ENCODE data around the gene KRTAP6-3. TPM values are rescaled to one million over a fixed set of nuclear protein-coding genes. Genes with fewer than 3 reads are reported as not detected.

Gene KRTAP6-3
- total RNA-seq, 1 donor from 2014 or later, result not detected

DNA sequence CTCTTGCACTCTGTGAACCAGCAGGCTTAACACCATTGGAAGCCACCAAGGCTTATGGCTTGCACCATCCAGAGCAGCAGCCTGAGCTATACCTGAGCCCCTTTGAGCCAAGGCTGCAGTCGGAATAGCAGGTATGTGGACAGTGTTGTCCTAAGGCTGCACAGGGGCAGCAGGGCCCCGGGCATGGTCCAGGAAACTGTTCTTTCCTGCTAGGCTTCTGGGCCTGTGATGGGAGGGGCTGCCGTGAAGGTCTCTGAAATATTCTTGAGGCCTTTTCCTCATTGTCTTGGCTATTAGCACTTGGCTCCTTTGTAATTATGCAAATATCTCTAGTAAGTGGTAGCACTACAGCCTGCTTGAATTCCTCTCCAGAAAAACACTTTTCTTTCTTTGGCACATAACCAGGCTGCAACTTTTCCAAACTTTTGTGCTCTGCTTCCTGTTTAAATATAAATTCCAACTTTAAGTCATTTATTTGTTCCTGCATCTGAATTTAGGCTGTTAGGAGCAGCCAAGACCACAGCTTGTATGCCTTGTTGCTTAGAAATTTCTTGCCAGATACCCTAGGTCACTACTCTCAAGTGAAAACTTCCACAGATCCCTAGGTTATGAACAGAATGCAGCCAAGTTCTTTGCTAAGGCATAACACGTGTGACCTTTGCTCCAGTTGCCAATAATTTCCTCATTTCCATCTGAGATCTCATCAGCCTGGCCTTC is 33.4 kb downstream of the KRTAP6-3 start:
- DNase-seq (ENCODE audit: low read depth), result no peak

DNA sequence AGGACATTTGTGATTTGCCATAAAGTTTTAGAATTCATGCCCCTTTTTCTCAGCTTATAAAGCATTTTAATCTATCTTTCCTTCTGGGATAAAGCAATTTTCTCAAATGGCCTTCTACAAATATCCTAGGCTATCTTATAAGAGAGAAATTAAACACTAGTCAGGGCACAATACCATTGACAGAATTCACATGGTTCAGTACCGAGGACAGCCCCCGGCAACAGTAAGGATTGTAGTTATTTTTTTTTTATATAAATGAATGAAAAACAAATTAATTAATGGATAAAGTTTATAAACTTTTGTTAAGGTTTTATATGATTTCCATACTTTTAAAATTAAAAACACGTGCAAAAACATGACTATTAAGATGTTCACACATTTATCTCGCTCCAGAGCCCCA is 35.9 kb downstream of the KRTAP6-3 start:
- DNase-seq (ENCODE audit: low read depth), result no peak

GRCh38 chr21:30629200-30629599 is 37.0 kb downstream of the KRTAP6-3 start:
- DNase-seq (ENCODE audit: low read depth), result no peak

GRCh38 chr21:30634906-30635305 is 42.7 kb downstream of the KRTAP6-3 start, which contains the start of gene KRTAP20-2:
Gene KRTAP20-2 (plus strand): TSS chr21:30635206. CDS start chr21:30635264, 58 bp downstream.
- DNase-seq (ENCODE audit: low read depth), result no peak

DNA sequence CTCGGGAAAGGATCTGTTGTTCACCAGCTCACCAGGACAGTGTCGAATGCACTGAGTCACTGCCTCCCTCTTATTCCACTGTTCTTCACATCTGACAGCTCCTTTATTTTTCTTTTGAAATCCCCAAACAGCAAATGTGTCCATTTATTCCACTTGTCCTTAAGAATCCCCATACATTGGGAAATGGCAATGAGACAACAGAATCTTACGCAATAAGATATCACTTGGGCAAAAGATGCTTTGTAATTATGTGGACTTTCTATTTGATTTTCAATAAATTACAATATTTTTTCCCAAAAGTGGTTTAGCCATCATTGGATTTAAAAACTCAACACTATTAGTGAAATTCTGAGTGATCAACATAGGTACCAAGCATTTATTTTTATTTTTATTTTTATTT is 46.4 kb downstream of the KRTAP6-3 start:
- no peak for DNase-seq (ENCODE audit: low read depth)

DNA sequence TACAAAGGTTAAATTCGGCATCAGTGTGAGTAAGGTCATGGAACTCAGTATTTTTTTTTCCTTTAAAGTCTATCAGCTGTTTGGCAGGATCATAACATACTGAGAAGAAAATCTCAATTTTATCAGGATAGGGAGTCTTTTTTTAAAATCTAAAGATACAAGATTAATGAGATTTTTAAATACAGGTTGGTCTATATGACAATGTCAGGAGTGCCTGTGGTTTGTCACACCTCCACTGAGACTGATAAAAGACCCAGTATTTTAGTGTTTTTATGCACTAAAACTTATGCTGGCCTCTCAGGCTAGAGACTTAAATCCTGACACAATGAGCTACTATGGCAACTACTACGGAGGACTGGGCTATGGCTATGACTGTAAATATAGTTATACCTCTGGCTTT is 50.3 kb downstream of the KRTAP6-3 start, which contains the start of gene KRTAP20-3:
Gene KRTAP20-3 (plus strand): TSS at position 301 of the 400 bp plus-strand sequence.
- no peak for DNase-seq (ENCODE audit: low read depth)

Other genes with a start within 250 kb of the KRTAP6-3 start
- gene KRTAP23-1, start 243.8 kb upstream of the KRTAP6-3 start, total RNA-seq, result not detected in 2 replicates
- not detected in 2 replicates for gene KRTAP13-2, start 220.2 kb upstream of the KRTAP6-3 start, total RNA-seq
- not detected in 2 replicates for gene KRTAP13-1, start 196.4 kb upstream of the KRTAP6-3 start, total RNA-seq
- not detected in 2 replicates for gene KRTAP13-3, start 166.5 kb upstream of the KRTAP6-3 start, total RNA-seq
- gene KRTAP13-4, start 162.2 kb upstream of the KRTAP6-3 start, total RNA-seq, result not detected in 2 replicates
- not detected in 2 replicates for gene KRTAP15-1, start 152.2 kb upstream of the KRTAP6-3 start, total RNA-seq
- gene KRTAP19-1, start 112.1 kb upstream of the KRTAP6-3 start, total RNA-seq, result not detected in 2 replicates
- not detected in 2 replicates for gene KRTAP19-2, start 105.0 kb upstream of the KRTAP6-3 start, total RNA-seq
- gene KRTAP19-3, start 100.4 kb upstream of the KRTAP6-3 start, total RNA-seq, result not detected in 2 replicates
- not detected in 2 replicates for gene KRTAP19-4, start 95.3 kb upstream of the KRTAP6-3 start, total RNA-seq
- gene KRTAP19-5, start 90.3 kb upstream of the KRTAP6-3 start, total RNA-seq, result not detected in 2 replicates
- gene KRTAP19-6, start 50.6 kb upstream of the KRTAP6-3 start, total RNA-seq, result not detected in 2 replicates
- not detected in 2 replicates for gene KRTAP19-7, start 31.1 kb upstream of the KRTAP6-3 start, total RNA-seq
- gene KRTAP22-2, start 2.0 kb upstream of the KRTAP6-3 start, total RNA-seq, result not detected in 2 replicates
- not detected in 2 replicates for gene KRTAP6-2, start 6.5 kb downstream of the KRTAP6-3 start, total RNA-seq
- not detected in 2 replicates for gene KRTAP22-1, start 8.6 kb downstream of the KRTAP6-3 start, total RNA-seq
- not detected in 2 replicates for gene KRTAP6-1, start 21.5 kb downstream of the KRTAP6-3 start, total RNA-seq
- gene KRTAP20-1, start 24.0 kb downstream of the KRTAP6-3 start, total RNA-seq, result not detected in 2 replicates
- not detected in 2 replicates for gene KRTAP20-4, start 28.2 kb downstream of the KRTAP6-3 start, total RNA-seq
- gene KRTAP20-2, start 42.8 kb downstream of the KRTAP6-3 start, total RNA-seq, result not detected in 2 replicates
- gene KRTAP20-3, start 50.4 kb downstream of the KRTAP6-3 start, total RNA-seq, result not detected in 2 replicates
- gene KRTAP21-3, start 126.3 kb downstream of the KRTAP6-3 start, total RNA-seq, result not detected in 2 replicates
- not detected in 2 replicates for gene KRTAP21-2, start 154.8 kb downstream of the KRTAP6-3 start, total RNA-seq
- not detected in 2 replicates for gene KRTAP21-1, start 163.0 kb downstream of the KRTAP6-3 start, total RNA-seq
- not detected in 2 replicates for gene KRTAP8-1, start 220.8 kb downstream of the KRTAP6-3 start, total RNA-seq
- gene KRTAP7-1, start 237.3 kb downstream of the KRTAP6-3 start, total RNA-seq, result not detected in 2 replicates